DMS79 (cell line): ENCODE results near the gene SNTG2.
"Not testable (repeated sequence)": the region's sequence is repeated elsewhere in the genome, so short reads cannot be mapped to it uniquely, and the experiment has no call there.

Source experiments
- DNase-seq: peaks from one replicate; lab custom pipeline; 2025; lab: John Stamatoyannopoulos, UW

The SNTG2 gene

GRCh38 chr2:1053786-1054185, 103.1 kb downstream of the SNTG2 start:
- no peak for DNase-seq

- DNase-seq: no peak
Observed at GRCh38 chr2:1054399-1054798, 103.8 kb downstream of the SNTG2 start.

- DNase-seq: no peak
Observed at GRCh38 chr2:1055014-1055595, 104.5 kb downstream of the SNTG2 start.

- no peak for DNase-seq
Observed at GRCh38 chr2:1060372-1060771, 109.7 kb downstream of the SNTG2 start.

- no peak for DNase-seq
Observed at GRCh38 chr2:1060987-1061386, 110.3 kb downstream of the SNTG2 start.

GRCh38 chr2:1068241-1068640, 117.6 kb downstream of the SNTG2 start:
- no peak for DNase-seq

- no peak for DNase-seq
Observed at GRCh38 chr2:1068822-1069221, 118.2 kb downstream of the SNTG2 start.

- no peak for DNase-seq
Observed at GRCh38 chr2:1069847-1070246, 119.2 kb downstream of the SNTG2 start.

GRCh38 chr2:1070601-1071000, 120.0 kb downstream of the SNTG2 start:
- no peak for DNase-seq

- no peak for DNase-seq
Observed at GRCh38 chr2:1071650-1072049, 121.0 kb downstream of the SNTG2 start.

- DNase-seq: no peak
Observed at GRCh38 chr2:1072250-1072649, 121.6 kb downstream of the SNTG2 start.

- DNase-seq: no peak
Observed at GRCh38 chr2:1077911-1078310, 127.3 kb downstream of the SNTG2 start.

GRCh38 chr2:1078326-1078725, 127.7 kb downstream of the SNTG2 start:
- no peak for DNase-seq

- no peak for DNase-seq
Observed at GRCh38 chr2:1079873-1080799, 129.5 kb downstream of the SNTG2 start.

- DNase-seq: peak; percentile 25
Observed at GRCh38 chr2:1081451-1082225, 131.0 kb downstream of the SNTG2 start.

GRCh38 chr2:1082456-1083205, 132.0 kb downstream of the SNTG2 start:
- no peak for DNase-seq

GRCh38 chr2:1088192-1088860, 137.7 kb downstream of the SNTG2 start:
- DNase-seq: no peak

GRCh38 chr2:1088940-1089339, 138.3 kb downstream of the SNTG2 start:
- no peak for DNase-seq

GRCh38 chr2:1091895-1092585, 141.4 kb downstream of the SNTG2 start:
- DNase-seq: no peak

GRCh38 chr2:1093668-1094067, 143.0 kb downstream of the SNTG2 start:
- not testable (repeated sequence) for DNase-seq

- no peak for DNase-seq
Observed at GRCh38 chr2:1097101-1097500, 146.5 kb downstream of the SNTG2 start.
